SU-DHL-6 (cell line): ENCODE data around the gene KDM2A.

Experiments
- EZH2phosphoT487 ChIP-seq: fragments of 200-600 bp; sonication (generic), shearing (Covaris generic); conservative IDR thresholded peaks from 2 replicates; pipeline ENCODE4 v1.6.1; 2018; ENCODE audit warnings: mild to moderate bottlenecking, antibody characterized with exemption, low read length, moderate library complexity, mixed read lengths
- TF ChIP-seq, protein P1 (sequence below): fragments of 200-600 bp; sonication (generic); IDR thresholded peaks from one replicate; pipeline ENCODE4 v1.5.1; 2017; ENCODE audit warnings: antibody characterized with exemption, mild to moderate bottlenecking, low read length, moderate library complexity; ENCODE audit not compliant: insufficient read depth, poor library complexity, severe bottlenecking

GRCh38 chr11:67266449-67267187 lies 147.6 kb downstream of the KDM2A start, which contains the start of gene GRK2:
- TF ChIP-seq, protein P1, sequence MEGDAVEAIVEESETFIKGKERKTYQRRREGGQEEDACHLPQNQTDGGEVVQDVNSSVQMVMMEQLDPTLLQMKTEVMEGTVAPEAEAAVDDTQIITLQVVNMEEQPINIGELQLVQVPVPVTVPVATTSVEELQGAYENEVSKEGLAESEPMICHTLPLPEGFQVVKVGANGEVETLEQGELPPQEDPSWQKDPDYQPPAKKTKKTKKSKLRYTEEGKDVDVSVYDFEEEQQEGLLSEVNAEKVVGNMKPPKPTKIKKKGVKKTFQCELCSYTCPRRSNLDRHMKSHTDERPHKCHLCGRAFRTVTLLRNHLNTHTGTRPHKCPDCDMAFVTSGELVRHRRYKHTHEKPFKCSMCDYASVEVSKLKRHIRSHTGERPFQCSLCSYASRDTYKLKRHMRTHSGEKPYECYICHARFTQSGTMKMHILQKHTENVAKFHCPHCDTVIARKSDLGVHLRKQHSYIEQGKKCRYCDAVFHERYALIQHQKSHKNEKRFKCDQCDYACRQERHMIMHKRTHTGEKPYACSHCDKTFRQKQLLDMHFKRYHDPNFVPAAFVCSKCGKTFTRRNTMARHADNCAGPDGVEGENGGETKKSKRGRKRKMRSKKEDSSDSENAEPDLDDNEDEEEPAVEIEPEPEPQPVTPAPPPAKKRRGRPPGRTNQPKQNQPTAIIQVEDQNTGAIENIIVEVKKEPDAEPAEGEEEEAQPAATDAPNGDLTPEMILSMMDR = no peak
- TF ChIP-seq EZH2phosphoT487 = no peak
